ENCODE results near the gene THSD7A.

- TF ChIP-seq, protein P1, sequence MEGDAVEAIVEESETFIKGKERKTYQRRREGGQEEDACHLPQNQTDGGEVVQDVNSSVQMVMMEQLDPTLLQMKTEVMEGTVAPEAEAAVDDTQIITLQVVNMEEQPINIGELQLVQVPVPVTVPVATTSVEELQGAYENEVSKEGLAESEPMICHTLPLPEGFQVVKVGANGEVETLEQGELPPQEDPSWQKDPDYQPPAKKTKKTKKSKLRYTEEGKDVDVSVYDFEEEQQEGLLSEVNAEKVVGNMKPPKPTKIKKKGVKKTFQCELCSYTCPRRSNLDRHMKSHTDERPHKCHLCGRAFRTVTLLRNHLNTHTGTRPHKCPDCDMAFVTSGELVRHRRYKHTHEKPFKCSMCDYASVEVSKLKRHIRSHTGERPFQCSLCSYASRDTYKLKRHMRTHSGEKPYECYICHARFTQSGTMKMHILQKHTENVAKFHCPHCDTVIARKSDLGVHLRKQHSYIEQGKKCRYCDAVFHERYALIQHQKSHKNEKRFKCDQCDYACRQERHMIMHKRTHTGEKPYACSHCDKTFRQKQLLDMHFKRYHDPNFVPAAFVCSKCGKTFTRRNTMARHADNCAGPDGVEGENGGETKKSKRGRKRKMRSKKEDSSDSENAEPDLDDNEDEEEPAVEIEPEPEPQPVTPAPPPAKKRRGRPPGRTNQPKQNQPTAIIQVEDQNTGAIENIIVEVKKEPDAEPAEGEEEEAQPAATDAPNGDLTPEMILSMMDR (optimal IDR thresholded peaks at IDR 0.05 in 1 of 3, IDR thresholded peaks at IDR 0.05 in 1 of 3, conservative IDR thresholded peaks at IDR 0.05 in 1 of 3; ENCODE audit: extremely low read depth in 1 of 3, insufficient read depth in 2 of 3, low read length in 3 of 3) = no peak
- TF ChIP-seq EZH2 (IDR thresholded peaks at IDR 0.05; ENCODE audit: low read length) = no peak
Measured at GRCh38 chr7:11848251-11848650, 16.3 kb upstream of the THSD7A start.

All from keratinocyte (primary cell).